Pancreas (tissue), 10 donors: ENCODE results near the gene SLC12A8. TPM values are rescaled to one million over a fixed set of nuclear protein-coding genes. Genes with fewer than 3 reads are reported as not detected.
"Not testable (repeated sequence)": the region's sequence is repeated elsewhere in the genome, so short reads cannot be mapped to it uniquely, and the experiment has no call there.

Source experiments
- ATAC-seq, 4 donors: fragments of 200-7000 bp; cut with Tn5 transposase; one replicate each; pipeline versions ENCODE4 v1.8.0 to v1.9.1; 2020; ENCODE audit warnings: mild to moderate bottlenecking in 4 of 4, moderate library complexity in 4 of 4
- DNase-seq, 6 donors: peaks; one replicate each; pipeline ENCODE4 v3.0.0-alpha.2; 2020
- FAIRE-seq: peaks from 2 replicates; lab custom pipeline; 2012; peaks lifted over from hg19 to GRCh38; lab: Jason Lieb, UNC
- H3K27ac ChIP-seq, 4 donors: fragments of 200-600 bp; sonication (generic); 1 replicate in 3 of 4; 2 replicates in 1 of 4; pipeline versions ENCODE4 v1.5.0 to v1.8.0; 2020
- H3K27me3 ChIP-seq, 4 donors: fragments of 200-600 bp; one replicate each; pipeline ENCODE4 v1.8.0; 2021
- H3K36me3 ChIP-seq, 3 donors: fragments of 200-600 bp; sonication (generic) in 1 of 3; one replicate each; pipeline versions ENCODE4 v1.5.0 to v1.8.0; 2020 to 2021
- H3K4me1 ChIP-seq, 3 donors: fragments of 200-600 bp; one replicate each; pipeline ENCODE4 v1.8.0; 2021
- H3K4me3 ChIP-seq, 4 donors: fragments of 200-600 bp; sonication (generic) in 2 of 4; one replicate each; pipeline versions ENCODE4 v1.5.0 to v1.8.0; 2020 to 2021
- H3K9me3 ChIP-seq, 4 donors: fragments of 200-600 bp; one replicate each; pipeline ENCODE4 v1.8.0; 2021
- CTCF ChIP-seq, 4 donors: fragments of 200-600 bp; sonication (generic) in 3 of 4; IDR thresholded peaks; one replicate each; pipeline versions ENCODE4 v1.5.0 to v1.8.0; 2021; ENCODE audit warnings: antibody characterized with exemption in 4 of 4
- WGBS, 2 donors: extraction: QIAGEN DNeasy Blood & Tissue Kit; methylation state at CpG; one replicate each; pipeline ENCODE4 v1.1.7; 2013; 5-methylcytosine and 5-hydroxymethylcytosine counted together
- intact Hi-C, 3 donors: fragments of 100-400 bp; cut with DNase I; formaldehyde crosslinking; loops; one replicate each; pipeline versions ENCODE4 v1.11.1 to v1.14.2; 2022
- polyA plus RNA-seq, 2 donors: library from polyadenylated mRNA; stranded (reverse); fragments of 200-250 nt; gene quantifications; one replicate each; pipeline ENCODE4 v1.2.3, GENCODE V29; 2013
- total RNA-seq, 6 donors: library from RNA; stranded (reverse); fragmentation: NEBNext Ultra II Directional in 4 of 6; extraction: Animal tissue kit (Norgen Biotek cat#: 25700) in 4 of 6; gene quantifications; one replicate each; pipeline versions ENCODE4 v1.2.1 to v1.2.4, GENCODE V29; 2021 to 2023
- donor health status: healthy with polysubstance abuse.
- donor health status: DM: no; HTN: no; CAD: no; lungs with moderate emphysema.
- donor health status: DM: no; HTN: no; CAD: no.
- donor health status: control.
- donor health status: control.
- donor health status: Bipolar disorder and iron deficiency.
- donor health status: DM: yes; HTN: yes; CAD: no.
- donor health status: DM: no; HTN: no; CAD: no.
- donor health status: DM: no; HTN: no; CAD: no.
- donor health status: DM: yes; HTN: yes; CAD: no.

The SLC12A8 gene
- total and polyA plus RNA-seq, 8 donors: 6.6 to 16.2 (median 12.5) TPM

- Histone ChIP-seq H3K27ac (no peak overlapping the region), H3K4me3 (no peak overlapping the region), H3K27me3 (no peaks in the 10 kb centered on the region), H3K36me3 (peaks cover 0 to 6% (median 0%) of the 10 kb centered on the region in 3 donors), H3K4me1 (no peaks in the 10 kb centered on the region), H3K9me3 (no peaks in the 10 kb centered on the region)
- FAIRE-seq (no peak), DNase-seq (no peak), ATAC-seq (no peak)
- whole genome bisulfite sequencing, 2 donors: 85 to 88% methylated on average over 10 of the region's 10 CpGs
- intact Hi-C loops: no loop called here
- no peak for TF ChIP-seq CTCF (IDR thresholded peaks at IDR 0.05)
Measured at GRCh38 chr3:125083776-125084175, 128.8 kb downstream of the SLC12A8 start.

DNA sequence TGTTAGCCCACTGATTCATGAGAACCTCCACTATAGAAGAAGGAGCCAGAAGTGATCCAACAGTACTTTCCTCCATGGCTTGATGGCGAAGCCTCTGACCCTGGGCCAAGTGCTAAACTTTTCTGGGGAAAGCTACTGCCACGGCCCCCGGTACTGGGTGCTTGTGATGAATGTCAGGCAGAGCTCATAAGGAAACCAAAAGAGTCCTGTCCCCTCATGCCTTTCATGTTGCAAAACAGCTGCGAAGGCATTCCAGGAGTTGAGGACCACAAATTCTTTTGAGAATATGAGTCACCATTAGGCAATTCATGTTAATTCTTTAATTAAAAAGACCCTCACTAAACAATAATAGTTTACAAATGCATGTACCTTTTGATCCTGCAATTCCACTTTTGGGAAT is 130.2 kb downstream of the SLC12A8 start:
- H3K4me1 ChIP-seq, FAIRE-seq, H3K4me3 ChIP-seq, DNase-seq, H3K36me3 ChIP-seq, intact Hi-C loops, ATAC-seq, H3K27ac ChIP-seq, H3K9me3 ChIP-seq, H3K27me3 ChIP-seq: not testable (repeated sequence)
- WGBS, 2 donors: 93 to 97% methylated on average over 4 of the region's 4 CpGs

DNA sequence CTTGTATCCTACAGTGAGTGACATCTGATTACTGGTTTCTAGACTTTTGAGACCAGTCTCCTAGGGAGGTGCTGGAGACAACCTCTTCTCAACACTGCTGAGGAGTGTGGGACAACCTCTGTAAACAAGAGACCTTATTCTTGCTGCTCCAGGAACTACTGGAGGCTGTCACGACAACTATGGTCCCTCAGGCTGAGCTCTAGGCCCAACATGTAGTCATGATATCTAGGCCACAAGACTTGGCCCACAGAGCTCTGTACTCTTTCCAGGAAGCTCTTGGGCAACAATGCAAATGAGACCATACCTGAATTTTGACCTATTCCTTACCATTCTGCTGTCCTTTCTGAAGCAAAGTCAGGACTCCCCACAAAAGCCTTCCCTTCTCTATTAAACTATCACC is 132.5 kb downstream of the SLC12A8 start:
- no peaks in the 10 kb centered on the region for H3K9me3 ChIP-seq
- no peak overlapping the region for H3K4me3 ChIP-seq
- H3K27ac ChIP-seq: no peak overlapping the region
- FAIRE-seq (no peak), ATAC-seq (no peak), DNase-seq (no peak)
- intact Hi-C loops: no loop called here
- no peaks in the 10 kb centered on the region for H3K4me1 ChIP-seq
- H3K36me3 ChIP-seq: peaks cover 0 to 6% (median 0%) of the 10 kb centered on the region in 3 donors
- 95 to 96% methylated on average over 1 of the region's 1 CpG for WGBS, 2 donors
- H3K27me3 ChIP-seq: no peaks in the 10 kb centered on the region
- no peak for TF ChIP-seq CTCF (IDR thresholded peaks at IDR 0.05)

DNA sequence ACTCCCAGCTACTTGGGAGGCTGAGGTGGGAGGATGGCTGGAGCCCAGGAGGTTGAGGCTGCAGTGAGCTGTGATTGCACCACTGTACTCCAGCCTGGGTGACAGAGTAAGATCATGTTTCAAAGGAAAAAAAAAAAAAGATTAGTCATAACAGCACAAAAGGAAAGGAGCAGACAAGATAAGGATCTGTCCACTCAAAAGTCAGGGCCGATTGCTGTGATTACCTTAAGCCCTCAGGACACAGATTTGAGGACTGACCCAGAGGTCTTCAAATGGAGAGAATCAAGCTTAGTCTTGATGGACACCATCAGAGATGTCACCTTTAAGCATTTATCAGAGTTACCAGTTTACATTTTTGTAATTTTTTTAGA is 132.9 kb downstream of the SLC12A8 start:
- no peaks in the 10 kb centered on the region for H3K4me1 ChIP-seq
- WGBS, 2 donors: 65 to 71% methylated on average over 1 of the region's 1 CpG
- no peak overlapping the region for H3K4me3 ChIP-seq
- DNase-seq: no peak
- no peaks in the 10 kb centered on the region for H3K27me3 ChIP-seq
- intact Hi-C loops: no loop called here
- peaks cover 0 to 6% (median 0%) of the 10 kb centered on the region in 3 donors for H3K36me3 ChIP-seq
- no peaks in the 10 kb centered on the region for H3K9me3 ChIP-seq
- no peak for TF ChIP-seq CTCF (IDR thresholded peaks at IDR 0.05)
- no peak overlapping the region for H3K27ac ChIP-seq
- no peak for ATAC-seq
- FAIRE-seq: no peak

DNA sequence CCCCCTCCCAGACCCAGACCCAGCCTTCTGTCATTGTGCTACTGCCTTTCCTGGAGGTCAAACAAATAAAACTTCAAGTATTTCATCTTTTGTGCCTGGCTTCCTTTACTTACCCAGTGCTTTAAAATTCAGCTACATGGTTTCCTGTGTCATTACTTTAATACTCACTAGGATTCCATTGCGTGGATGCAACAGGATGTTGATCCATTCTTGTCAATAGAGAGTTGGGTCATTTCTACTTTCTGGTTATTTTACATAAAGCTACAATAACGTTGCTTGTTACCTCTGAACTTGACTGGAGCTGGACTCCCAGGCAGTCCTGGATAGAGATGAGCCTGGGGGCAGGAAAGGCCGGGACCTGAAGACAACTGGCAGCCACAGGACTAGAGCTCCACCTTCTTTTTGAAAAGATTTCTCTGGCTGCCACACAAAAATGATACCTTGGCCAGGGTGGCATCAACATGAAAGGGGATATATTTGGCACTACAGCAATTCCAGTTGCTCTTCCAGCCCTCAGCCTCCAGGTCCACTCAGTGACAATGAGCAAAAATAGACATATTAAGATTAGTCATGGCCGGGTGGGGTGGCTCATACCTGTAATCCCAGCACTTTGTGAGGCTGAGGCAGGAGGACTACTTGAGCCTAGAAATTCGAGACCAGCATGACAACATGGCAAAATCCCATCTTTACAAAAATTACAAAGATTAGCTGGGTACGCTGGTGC is 133.4 kb downstream of the SLC12A8 start:
- no peak for TF ChIP-seq CTCF (IDR thresholded peaks at IDR 0.05)
- no peak for DNase-seq
- intact Hi-C loops: no loop called here
- H3K27ac ChIP-seq: no peak overlapping the region
- no peaks in the 10 kb centered on the region for H3K9me3 ChIP-seq
- FAIRE-seq: no peak
- 89 to 95% methylated on average over 6 of the region's 6 CpGs for WGBS, 2 donors
- no peak overlapping the region for H3K4me3 ChIP-seq
- H3K36me3 ChIP-seq: peaks cover 0 to 6% (median 0%) of the 10 kb centered on the region in 3 donors
- no peaks in the 10 kb centered on the region for H3K27me3 ChIP-seq
- H3K4me1 ChIP-seq: no peaks in the 10 kb centered on the region
- no peak for ATAC-seq
